C4-2B (cell line): Measurements from ENCODE around the gene SAMM50.

Source experiments
- CTCF ChIP-seq: fragments of 450-650 bp; conservative IDR thresholded peaks from 2 replicates; pipeline ENCODE4 v1.5.1; 2017; ENCODE audit warnings: mild to moderate bottlenecking
- ZFX ChIP-seq: fragments of 450-650 bp; IDR thresholded peaks from 2 replicates; pipeline ENCODE4 v1.6.1; 2017

DNA sequence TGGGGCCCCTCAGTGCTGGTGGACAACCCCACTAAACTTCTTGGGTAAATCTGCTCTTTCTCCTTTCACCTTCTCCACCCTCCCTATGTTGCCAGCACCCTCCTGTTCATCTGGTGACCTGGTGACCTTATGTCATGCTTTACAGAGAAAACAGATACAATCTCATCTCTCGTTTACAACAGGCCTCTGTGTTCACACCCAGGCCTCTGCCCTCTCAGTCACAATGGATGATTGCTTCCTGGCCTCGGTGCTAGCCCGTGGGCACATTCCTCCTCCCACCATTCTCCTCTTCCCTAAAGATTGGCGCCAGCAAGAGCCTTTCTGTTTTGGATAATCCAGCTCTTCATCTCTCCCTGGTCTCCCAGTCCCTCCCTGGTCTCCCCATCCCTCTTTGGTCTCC lies 43.9 kb upstream of the SAMM50 start:
- TF ChIP-seq CTCF: no peak
- TF ChIP-seq ZFX: no peak
